ENCODE data around the gene MPHOSPH9.

DNA sequence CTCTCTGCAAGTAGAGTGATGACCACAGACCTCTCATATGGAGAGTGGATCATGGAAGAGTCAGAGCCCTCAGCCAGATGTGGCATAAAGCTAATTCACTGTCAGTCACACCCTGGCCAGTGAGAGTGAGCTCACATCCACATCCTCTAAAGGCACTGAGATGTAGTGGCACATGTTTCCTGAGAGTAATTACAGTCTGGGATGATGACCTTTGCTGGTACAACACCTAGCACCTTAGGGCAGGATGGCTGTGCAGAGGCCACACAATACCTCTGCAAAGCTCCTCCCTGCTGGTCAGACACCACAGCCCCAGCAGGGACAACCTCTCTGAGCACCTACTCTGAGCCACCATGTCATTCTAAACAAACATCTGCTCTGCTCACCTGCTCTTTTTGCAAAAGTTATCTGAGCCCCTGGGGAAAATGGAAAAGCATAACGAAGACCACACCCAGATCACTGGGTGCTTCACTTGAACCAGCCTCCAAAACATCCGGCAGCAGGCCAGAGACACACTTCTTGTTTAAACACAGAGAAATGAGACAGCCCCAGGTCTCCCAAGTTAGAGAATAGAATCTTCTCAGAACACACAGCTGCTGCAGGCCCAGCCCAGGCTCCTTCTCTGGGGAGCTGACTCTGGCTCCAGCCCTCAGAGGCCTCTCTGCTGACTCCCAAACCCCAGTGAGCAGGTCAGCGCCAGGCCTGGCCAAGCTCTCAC lies 112.3 kb downstream of the MPHOSPH9 start:
- TF ChIP-seq, protein P1, sequence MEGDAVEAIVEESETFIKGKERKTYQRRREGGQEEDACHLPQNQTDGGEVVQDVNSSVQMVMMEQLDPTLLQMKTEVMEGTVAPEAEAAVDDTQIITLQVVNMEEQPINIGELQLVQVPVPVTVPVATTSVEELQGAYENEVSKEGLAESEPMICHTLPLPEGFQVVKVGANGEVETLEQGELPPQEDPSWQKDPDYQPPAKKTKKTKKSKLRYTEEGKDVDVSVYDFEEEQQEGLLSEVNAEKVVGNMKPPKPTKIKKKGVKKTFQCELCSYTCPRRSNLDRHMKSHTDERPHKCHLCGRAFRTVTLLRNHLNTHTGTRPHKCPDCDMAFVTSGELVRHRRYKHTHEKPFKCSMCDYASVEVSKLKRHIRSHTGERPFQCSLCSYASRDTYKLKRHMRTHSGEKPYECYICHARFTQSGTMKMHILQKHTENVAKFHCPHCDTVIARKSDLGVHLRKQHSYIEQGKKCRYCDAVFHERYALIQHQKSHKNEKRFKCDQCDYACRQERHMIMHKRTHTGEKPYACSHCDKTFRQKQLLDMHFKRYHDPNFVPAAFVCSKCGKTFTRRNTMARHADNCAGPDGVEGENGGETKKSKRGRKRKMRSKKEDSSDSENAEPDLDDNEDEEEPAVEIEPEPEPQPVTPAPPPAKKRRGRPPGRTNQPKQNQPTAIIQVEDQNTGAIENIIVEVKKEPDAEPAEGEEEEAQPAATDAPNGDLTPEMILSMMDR (IDR thresholded peaks at IDR 0.05; ENCODE audit: low read depth, low read length), result no peak
- no peak for TF ChIP-seq EZH2phosphoT487 (IDR thresholded peaks at IDR 0.05; ENCODE audit: low read depth)
